Fibroblast of skin of abdomen (primary cell): ENCODE measurements around the gene NDST1.
"Not testable (repeated sequence)": the region's sequence is repeated elsewhere in the genome, so short reads cannot be mapped to it uniquely, and the experiment has no call there.

ENCODE experiments used
- DNase-seq: peaks from one replicate; pipeline ENCODE4 v3.0.0-alpha.2; 2013

NDST1 gene

DNA sequence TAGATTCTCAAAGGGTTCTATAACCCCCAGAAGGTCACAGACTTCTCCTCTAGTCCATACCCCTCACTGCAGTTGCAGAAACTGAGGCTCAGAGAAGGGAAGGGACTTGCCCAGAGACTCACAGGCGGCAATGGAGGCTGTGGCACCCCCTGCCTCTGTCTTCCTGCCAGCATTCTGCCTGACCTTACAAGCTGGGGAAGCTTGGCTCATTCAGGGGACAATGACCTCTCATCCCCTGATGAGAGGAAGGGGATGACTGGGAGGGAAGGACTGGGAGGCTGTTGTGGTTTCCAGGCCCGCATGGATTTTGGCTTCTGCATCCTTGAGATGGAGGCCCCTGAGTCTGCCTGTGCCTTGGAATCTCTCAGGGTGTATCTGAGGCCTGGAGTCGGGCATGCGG, 897 bp downstream of the NDST1 start:
- no peak for DNase-seq

DNA sequence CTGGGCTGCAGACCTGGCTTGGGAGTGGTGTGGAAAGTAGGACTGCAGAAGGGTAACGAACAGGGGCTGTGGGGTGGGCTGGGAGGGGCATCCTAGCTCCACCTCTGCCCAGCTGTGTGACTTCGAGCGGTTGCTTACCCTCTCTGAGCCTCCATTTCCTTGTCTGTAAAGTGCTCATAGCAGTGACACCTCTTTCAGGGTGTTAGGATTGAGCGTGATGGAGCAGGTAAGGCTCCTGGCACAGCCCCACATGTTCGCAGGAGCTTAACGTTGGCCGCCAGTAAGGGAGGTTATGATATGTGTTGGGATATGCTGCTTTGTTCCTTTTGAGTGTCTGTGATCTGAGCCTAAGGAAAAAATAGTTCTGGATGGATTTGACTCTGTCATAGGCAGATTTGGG, 2.1 kb downstream of the NDST1 start:
- DNase-seq: no peak

DNA sequence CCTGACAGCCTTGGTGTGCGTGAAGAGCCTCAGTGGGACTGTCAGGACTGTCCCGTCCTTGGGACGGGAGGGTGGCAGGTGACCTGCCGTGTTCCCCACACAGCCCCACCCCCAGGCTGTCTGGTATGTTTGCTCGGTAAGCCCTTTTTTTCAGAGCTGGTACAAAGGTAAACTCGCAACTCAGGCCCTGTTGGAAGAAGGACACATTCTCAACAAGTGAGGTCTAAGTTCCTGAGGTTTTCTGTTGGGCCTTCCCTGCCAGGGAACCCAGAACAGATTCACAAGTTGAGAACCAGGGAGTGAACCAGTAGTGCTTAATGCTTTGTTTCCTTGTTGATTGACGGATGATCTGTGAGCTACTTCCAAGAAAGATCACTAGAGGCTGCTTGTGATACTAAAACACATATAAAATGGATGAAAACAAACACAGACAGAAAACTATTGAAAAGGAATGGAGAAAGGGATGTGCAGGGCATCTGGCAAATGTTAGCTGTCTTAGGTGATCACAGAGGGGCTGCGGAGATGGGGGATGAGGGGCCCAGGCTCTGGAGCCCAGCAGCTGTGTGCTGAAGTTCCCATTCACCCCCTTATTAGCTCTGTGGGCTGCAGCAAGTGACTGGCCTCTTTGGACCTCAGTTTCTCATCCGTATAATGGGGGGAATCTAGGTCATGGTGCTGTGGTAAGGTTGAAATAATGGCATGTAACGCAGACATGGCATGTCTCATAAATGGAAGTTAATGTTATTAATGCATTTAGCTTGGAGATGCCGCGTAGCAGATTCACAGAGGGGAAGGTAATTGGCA, 2.7 kb downstream of the NDST1 start:
- DNase-seq: peak; percentile 75

GRCh38 chr5:150511578-150512367, 3.8 kb downstream of the NDST1 start:
- DNase-seq: peak; percentile 92

- DNase-seq: no peak
Measured at GRCh38 chr5:150512368-150512747, 4.4 kb downstream of the NDST1 start.

DNA sequence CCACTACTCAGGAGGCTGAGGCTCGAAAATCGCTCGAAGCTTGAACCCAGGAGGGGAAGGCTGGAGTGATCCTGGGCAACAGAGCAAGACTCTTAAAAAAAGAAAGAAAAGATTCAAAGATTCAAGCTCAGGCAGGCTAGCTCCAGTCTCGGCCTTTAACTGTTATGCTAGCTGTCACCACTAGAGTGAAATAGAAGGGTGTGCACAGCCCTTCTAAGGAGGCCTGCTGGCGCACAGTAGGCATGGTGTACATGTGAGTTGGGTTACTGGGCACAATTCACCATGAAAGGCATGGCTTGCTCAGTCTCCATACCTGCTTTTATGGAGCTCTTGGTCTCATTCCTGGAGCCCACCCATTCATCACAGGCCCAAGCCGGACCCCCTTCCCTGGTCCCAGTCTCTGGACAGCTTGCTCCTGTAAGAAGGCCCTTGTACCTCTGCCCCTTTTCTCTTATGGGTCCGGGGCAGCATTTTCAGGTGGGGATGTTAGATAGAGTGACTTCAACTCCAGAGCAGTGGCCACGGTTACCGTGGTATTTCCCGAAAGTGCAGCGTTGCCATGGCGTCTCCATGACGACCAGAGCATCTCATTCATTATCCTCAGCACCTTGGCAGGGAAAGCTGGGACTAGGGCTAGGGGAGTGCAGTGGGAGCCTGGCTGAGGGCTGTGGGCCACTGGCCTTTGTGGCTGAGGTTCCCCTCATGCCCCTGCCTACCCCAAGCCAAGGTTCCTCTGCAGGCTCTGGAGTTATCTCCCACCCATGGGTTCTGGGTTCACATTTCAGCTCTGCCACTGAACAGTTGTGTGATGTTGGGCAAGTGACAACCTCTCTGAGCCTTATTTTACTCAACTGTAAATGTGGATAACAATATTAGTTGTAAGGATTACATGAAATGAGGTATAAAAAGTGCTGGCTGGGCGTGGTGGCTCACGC, 5.7 kb downstream of the NDST1 start:
- peak; percentile 39 for DNase-seq

DNA sequence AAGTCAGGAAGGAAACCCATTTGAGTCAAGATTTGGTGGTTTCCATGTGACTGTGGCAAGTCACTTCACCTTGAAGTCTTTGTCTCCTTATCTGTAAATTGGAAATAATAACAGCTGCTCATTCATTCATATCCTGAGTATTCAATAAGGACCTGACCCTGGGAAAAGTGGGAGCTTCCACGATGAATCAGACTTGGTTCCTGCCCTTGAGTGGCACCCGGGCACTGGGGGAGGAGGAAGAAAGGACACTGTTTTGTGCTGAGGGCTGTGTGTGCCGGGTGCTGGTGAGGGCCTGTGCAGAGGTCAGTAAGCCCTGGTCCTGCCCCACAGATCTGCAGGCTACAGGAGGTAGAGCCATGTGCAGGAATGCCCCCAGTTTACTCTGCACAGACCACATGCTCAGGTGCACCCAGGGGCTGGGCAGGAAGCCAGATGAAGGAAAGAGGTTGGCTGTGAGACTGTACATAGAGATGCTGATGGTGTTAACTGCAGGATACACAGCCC, 6.8 kb downstream of the NDST1 start:
- DNase-seq: peak; percentile 36

- peak; percentile 92 for DNase-seq
Measured at GRCh38 chr5:150515446-150515845, 7.5 kb downstream of the NDST1 start.

GRCh38 chr5:150516011-150516410, 8.1 kb downstream of the NDST1 start:
- DNase-seq: peak; percentile 69

GRCh38 chr5:150517272-150518152, 9.6 kb downstream of the NDST1 start:
- DNase-seq: peak; percentile 97

GRCh38 chr5:150518712-150519559, 11.0 kb downstream of the NDST1 start:
- DNase-seq: not testable (repeated sequence)

DNA sequence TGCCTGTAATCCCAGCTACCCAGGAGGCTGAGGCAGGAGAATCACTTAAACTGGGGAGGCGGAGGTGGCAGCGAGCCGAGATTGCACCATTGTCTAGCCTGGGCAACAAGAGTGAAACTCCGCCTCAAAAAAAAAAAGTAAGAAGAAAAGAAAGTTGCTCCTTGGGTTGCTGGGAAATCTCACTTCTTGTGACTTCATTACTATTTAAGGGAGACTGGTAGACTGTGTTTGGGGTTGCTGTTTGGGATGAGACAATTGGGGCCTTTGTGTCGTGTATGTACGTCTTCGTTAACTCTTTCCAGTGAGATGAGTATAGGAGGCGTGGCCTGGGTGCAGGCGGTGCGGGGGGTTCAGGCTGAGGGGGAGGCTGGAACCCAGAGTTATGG, 11.6 kb downstream of the NDST1 start:
- no peak for DNase-seq

- no peak for DNase-seq
Measured at GRCh38 chr5:150519978-150520377, 12.0 kb downstream of the NDST1 start.

GRCh38 chr5:150520747-150521521, 13.0 kb downstream of the NDST1 start:
- DNase-seq: no peak

DNA sequence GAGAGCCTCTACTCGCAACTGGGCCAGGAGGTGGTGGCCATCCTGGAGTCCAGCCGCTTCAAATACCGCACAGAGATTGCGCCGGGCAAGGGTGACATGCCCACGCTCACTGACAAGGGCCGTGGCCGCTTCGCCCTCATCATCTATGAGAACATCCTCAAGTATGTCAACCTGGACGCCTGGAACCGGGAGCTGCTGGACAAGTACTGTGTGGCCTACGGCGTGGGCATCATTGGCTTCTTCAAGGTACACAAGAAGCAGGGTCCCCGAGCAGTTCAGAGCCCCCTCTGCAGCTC, 13.5 kb downstream of the NDST1 start:
- DNase-seq: no peak

GRCh38 chr5:150521939-150522503, 14.1 kb downstream of the NDST1 start:
- DNase-seq: no peak

- DNase-seq: no peak
Measured at GRCh38 chr5:150522504-150523414, 14.8 kb downstream of the NDST1 start.
